ENCODE data around the gene PRSS12. TPM values are rescaled to one million over a fixed set of nuclear protein-coding genes. Genes with fewer than 3 reads are reported as not detected.

Gene PRSS12
- total RNA-seq, 4 donors from 2014 or later: 0.09 to 0.29 TPM; not detected in 2

DNA sequence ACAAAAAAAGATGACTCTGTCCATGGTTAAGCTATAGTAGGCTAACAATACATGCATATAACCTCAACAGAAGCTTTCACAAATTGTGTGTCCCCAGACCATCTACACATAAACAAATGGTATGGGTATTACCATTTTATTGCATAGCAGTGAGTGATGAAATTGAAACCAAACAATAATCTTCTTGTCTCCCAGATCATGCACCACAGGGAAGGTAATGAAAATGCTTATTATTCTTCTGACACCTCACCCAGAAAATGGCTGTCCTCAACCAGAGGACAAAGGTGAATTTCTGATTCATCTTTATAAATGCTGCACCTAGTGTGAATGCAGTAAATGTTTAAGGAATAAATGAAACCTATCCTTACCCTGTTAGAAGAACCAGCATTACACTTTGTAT, 8.0 kb downstream of the PRSS12 start:
- H3K27ac ChIP-seq: no peak overlapping the region
- intact Hi-C loops (cut with DNase I; ENCODE audit: low total_unique reads): no loop called here
- ATAC-seq (no peak), DNase-seq (no peak)
- in situ Hi-C loops (cut with MboI; ENCODE audit: low sequenced_read_pairs in 4 of 4): no loop called here
- no peak for TF ChIP-seq POLR2A (IDR thresholded peaks at IDR 0.05)
- TF ChIP-seq, protein P1, sequence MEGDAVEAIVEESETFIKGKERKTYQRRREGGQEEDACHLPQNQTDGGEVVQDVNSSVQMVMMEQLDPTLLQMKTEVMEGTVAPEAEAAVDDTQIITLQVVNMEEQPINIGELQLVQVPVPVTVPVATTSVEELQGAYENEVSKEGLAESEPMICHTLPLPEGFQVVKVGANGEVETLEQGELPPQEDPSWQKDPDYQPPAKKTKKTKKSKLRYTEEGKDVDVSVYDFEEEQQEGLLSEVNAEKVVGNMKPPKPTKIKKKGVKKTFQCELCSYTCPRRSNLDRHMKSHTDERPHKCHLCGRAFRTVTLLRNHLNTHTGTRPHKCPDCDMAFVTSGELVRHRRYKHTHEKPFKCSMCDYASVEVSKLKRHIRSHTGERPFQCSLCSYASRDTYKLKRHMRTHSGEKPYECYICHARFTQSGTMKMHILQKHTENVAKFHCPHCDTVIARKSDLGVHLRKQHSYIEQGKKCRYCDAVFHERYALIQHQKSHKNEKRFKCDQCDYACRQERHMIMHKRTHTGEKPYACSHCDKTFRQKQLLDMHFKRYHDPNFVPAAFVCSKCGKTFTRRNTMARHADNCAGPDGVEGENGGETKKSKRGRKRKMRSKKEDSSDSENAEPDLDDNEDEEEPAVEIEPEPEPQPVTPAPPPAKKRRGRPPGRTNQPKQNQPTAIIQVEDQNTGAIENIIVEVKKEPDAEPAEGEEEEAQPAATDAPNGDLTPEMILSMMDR (IDR thresholded peaks at IDR 0.05 in 4 of 5, conservative IDR thresholded peaks at IDR 0.05 in 1 of 5): no peak
- H3K4me3 ChIP-seq: no peak overlapping the region
- no peaks in the 10 kb centered on the region for H3K36me3 ChIP-seq
- no peaks in the 10 kb centered on the region for H3K4me1 ChIP-seq
- H3K9me3 ChIP-seq: no peaks in the 10 kb centered on the region
- peaks cover 0 to 4% (median 4%) of the 10 kb centered on the region in 3 donors for H3K27me3 ChIP-seq

DNA sequence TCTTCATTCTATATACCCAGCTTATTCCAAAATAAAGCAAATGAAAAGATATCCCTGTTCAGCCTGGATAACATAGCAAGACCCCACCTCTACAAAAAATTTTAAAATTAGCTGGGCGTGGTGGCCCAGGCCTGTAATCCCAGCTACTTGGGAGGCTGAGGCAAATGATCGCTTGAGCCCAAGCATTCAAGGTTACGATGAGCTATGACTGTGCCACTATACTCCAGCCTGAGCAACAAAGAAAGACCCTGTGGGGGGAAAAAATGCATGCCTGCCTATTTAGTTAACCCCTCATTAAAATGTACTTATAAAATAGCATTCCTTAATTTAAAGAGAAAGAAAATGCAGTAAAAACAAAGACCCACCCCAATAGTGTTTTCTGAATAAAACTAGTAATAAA, 9.3 kb downstream of the PRSS12 start:
- TF ChIP-seq, protein P1 (IDR thresholded peaks at IDR 0.05 in 4 of 5, conservative IDR thresholded peaks at IDR 0.05 in 1 of 5): no peak
- no peak for TF ChIP-seq POLR2A (IDR thresholded peaks at IDR 0.05)
- H3K4me3 ChIP-seq: no peak overlapping the region
- H3K27me3 ChIP-seq: no peaks in the 10 kb centered on the region
- in situ Hi-C loops (cut with MboI; ENCODE audit: low sequenced_read_pairs in 4 of 4) (no loop called here), intact Hi-C loops (cut with DNase I; ENCODE audit: low total_unique reads) (no loop called here)
- DNase-seq (no peak), ATAC-seq (no peak)
- H3K27ac ChIP-seq: no peak overlapping the region
- H3K4me1 ChIP-seq: no peaks in the 10 kb centered on the region
- H3K9me3 ChIP-seq: no peaks in the 10 kb centered on the region
- no peaks in the 10 kb centered on the region for H3K36me3 ChIP-seq

DNA sequence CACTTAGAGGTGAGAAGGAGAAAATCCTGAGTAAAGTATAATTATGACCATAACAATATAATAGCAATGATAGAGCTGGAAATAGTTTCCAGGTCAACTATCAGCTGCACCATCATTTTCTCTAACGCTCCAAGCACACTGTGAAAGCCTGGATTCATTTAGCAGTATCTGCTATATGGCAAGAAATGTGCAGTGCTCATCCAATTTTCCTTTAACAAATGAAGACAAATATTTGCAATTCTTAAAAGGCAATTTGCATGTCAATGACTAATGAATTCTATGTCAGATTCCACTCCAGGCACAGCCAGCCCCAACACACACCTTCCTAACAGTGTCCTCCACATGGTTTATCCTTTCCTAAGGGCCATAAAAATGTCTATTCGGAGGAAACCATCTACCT, 12.7 kb downstream of the PRSS12 start:
- in situ Hi-C loops (cut with MboI; ENCODE audit: low sequenced_read_pairs in 4 of 4): no loop called here

DNA sequence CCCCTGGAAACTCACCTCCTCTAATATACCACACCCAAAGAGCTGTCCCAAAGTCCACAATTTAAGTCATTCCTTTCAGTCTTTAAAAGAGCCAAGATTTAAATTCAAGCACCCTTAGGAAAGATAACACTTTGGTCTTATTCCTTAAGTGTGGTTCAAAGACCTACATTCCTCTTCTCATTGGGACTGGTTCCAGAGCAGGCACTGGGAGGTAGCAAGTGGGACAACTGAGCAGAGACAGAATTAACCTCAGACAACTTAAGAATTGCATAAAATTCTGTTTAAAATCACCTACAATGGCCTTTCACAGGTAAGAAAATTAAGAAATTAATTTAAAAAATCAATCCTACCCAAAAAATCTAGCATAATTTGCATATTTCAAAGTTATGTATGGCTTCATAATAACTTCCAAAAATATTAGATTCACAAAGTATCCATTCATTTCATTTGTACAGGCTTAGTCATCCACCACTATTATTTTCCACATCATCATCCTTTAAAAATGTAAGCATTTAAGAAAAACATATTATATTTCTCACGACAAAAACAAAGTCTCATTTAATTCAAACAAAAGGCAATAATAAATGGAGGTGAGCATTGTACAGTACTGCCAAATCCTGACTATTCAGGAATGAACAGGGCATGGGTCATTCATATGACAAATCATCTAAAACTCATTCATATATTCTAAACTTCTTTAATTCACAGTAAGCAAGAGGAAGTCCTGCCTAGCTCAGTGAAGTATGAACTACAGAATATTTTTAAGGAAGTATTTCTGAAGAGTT, 13.6 kb downstream of the PRSS12 start:
- Histone ChIP-seq H3K36me3 (no peaks in the 10 kb centered on the region), H3K27me3 (no peaks in the 10 kb centered on the region), H3K4me3 (no peak overlapping the region), H3K27ac (no peak overlapping the region), H3K9me3 (no peaks in the 10 kb centered on the region), H3K4me1 (no peaks in the 10 kb centered on the region)
- ATAC-seq (no peak), DNase-seq (no peak)
- TF ChIP-seq, protein P1 (IDR thresholded peaks at IDR 0.05 in 4 of 5, conservative IDR thresholded peaks at IDR 0.05 in 1 of 5): no peak
- in situ Hi-C loops (cut with MboI; ENCODE audit: low sequenced_read_pairs in 4 of 4): no loop called here
- intact Hi-C loops (cut with DNase I; ENCODE audit: low total_unique reads): no loop called here

More for the DNA sequence above, 12.7 kb downstream of the PRSS12 start:
- no peak for TF ChIP-seq POLR2A (IDR thresholded peaks at IDR 0.05)
- TF ChIP-seq, protein P1 (IDR thresholded peaks at IDR 0.05 in 4 of 5, conservative IDR thresholded peaks at IDR 0.05 in 1 of 5): no peak
- Histone ChIP-seq H3K9me3 (no peaks in the 10 kb centered on the region), H3K27me3 (no peaks in the 10 kb centered on the region), H3K36me3 (no peaks in the 10 kb centered on the region), H3K4me3 (no peak overlapping the region), H3K4me1 (no peaks in the 10 kb centered on the region), H3K27ac (no peak overlapping the region)
- intact Hi-C loops (cut with DNase I; ENCODE audit: low total_unique reads): no loop called here
- ATAC-seq: no peak
- no peak for DNase-seq
